NCI-H1436 (cell line): Measurements from ENCODE around the gene PAK5.

Experiments
- DNase-seq: peaks from one replicate; lab custom pipeline; 2025; lab: John Stamatoyannopoulos, UW

The PAK5 gene

DNA sequence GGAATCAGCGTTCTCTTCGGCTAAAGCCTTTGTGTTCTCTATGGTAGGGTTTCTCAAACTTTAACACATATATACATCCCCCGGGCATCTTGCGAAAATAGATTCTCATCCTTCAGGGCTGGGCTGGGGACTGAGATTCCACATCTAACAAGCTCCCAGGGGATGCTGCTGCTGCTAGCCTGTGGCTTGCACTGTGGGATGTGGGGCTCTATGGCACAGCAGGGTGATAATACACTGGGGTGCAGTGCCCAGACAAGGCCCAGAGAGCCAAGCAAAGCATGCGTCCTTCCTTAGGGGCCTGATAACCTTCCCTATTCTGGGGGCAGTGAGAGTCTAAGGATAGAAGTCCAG lies 222.4 kb downstream of the PAK5 start:
- no peak for DNase-seq

DNA sequence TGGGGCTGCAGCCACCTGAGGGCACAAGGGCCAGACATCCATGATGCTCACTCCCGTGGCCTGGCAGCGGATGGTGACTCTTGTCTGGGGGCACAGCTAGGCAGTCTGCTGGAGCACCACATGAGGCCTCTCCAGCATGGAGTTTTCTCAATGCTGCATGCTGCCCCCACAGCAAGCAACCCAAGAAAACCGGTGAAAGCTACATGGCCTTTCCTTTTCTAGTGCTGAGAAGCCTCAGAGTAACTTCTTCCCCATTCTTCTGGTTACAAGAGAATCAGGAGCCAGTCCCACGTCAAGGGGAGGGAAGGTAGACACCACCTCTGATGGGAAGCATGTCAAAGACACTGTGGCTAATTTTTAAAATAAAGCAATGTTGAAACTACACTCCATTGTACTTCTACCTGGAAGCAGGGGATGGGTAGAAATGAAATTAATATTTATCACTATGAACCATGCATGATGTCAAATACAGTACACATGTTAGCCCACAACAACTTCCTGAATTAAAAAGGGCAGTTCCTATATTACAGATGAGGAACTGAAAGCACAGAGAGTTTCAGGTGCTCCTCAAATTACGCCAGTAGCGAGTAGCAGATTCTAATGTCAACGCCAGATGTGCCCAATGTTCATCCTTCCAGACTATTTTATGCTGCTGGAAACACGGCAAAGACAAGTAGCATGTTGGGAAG lies 223.0 kb downstream of the PAK5 start:
- no peak for DNase-seq

DNA sequence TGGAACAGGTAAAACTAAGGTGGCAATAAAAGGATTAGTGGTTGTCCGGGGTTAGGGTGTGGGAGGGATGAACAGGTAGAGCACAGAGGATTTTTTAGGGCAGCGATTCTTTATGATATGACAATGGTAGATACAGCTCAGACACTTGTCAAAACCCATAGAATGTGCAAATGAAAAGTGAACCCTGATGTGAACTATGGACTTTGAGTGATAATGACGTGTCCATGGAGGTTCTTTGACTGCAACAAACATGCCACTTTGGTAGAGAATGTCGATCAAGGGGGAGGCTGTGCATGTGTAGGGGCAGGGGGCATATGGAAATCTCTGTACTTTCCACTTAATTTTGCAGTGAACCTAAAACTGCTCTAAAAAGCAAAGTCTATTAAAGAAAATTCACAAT lies 223.8 kb downstream of the PAK5 start:
- DNase-seq = no peak

DNA sequence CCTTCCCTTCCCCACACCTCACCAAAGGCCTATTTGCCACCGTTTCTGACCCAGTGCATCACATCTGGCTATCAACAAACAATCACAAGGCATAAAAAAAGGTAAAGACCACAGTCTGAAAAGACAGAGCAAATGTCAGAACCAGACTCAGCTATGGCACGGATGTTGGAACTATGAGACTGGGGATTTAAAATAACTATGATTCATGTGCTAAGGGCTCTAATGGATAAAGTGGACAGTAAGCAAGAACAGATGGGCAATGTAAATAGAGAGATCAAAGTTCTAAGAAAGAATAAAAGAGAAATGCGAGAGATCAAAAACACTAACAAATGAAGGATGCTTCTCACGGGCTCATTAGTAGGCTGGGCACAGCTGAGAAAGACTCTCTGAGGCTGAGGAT lies 225.0 kb downstream of the PAK5 start:
- DNase-seq = no peak

DNA sequence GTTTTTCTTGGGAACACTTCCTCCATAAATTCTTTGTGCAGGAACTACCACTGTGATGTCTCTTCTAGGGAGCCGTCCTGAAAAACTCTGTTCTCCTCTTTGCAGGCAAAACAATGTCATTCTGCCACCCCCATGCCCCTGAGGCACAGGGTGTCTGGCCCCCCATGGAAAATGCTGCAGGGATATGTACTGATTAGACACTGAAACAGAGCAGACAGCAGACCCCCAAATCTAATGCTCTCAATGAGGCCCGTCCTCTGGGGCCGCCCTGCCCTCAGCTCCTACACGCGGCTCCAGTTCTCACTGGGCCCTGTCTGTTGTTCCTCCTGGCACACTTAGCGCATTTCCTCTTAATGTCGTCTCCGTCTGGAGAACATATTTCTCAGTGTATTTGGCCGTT lies 227.0 kb downstream of the PAK5 start:
- no peak for DNase-seq

DNA sequence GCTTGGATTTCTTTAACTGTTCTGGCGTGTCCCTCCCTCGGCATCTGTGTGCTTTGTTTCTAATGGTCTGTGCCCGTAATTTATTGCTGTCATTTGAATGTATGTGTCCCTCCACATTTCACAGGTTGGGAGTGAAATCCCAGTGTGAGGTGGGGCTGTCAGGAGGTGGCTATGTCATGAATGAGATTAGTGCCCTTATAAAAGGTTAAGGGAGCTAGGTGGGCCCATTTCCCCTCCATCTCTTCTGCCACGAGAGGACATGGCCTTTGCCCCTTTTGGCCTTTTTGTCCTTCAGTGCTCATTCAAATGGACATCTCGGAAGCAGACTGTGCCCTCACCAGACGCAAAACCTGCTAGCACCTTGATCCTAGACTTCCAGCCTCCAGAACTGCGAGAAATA lies 228.2 kb downstream of the PAK5 start:
- DNase-seq = no peak

DNA sequence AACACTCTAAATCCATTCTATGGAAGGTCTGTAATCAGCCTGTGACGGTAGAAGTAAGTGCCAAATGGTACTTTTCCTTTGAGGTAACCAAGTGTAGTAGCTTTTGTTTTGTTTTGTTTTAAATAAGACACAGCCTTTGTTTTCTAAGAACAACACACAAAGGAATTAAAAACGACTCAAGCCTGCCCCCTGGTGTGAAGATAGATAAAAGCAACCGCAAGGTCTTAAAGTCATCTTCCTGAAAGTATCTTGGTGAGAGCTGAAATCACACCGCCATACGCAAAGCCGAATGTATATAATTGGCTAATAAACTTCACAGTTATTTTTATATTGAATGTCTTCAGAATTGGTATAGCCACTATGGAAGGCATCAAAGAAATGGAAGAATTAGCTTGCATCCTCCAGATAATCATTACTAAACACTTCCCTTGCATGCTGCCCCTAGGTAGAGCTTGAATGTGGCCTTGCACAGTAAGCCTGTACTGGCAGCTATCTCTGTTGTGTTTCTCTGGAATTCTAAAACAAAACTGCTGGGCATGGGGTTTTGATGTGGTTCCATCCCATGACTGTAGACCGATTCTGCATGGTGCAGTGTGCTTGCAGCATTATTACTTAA lies 228.9 kb downstream of the PAK5 start:
- DNase-seq = peak; percentile 47

DNA sequence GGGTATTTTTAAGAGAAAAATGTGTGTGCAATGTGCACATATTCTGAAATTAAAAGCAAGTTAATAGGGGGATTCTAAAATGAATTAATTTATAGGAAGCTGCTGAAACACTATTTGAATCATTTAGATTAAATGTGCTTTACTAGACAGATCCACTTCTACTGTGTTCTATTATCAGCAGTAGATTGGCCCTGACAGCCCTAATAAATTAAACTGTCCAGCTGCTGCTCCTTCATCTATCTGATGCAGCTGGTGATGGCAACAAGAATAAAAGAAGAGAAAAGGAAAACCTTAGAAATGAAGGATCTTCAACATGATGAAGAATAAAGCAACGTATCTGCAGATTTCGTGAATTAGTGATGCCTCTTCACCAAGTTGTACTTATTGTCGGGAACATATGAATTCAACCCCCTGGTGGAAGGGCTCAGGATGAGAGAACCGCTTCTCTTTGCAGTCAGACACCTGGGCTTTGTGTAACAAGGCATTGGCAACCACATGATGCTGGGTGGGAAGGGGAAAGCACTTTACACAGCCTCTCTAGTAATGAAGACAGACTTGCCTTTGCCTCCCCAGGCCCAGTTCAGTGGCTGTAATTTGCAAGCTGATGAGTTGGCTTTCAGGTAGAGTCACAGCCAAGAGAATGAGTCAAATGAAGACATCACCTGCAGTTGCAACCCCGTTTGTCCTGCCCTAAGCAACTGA lies 230.1 kb downstream of the PAK5 start:
- DNase-seq = no peak

DNA sequence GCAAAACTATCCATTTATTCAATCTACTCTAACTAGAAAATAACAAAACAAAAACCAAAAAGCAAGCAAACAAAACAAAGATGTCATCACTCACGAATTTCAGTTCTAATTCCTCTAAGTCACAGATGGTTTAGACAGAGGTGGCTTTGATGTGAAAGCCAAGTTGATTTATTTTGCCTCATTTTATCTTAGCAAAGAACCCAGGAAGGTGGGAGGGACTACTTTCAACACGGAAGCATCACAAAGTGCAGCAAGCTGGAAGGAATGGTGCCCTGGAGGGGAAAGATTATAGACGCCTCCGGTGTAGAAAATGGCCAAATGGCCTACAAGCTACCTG lies 236.1 kb downstream of the PAK5 start:
- DNase-seq = no peak

DNA sequence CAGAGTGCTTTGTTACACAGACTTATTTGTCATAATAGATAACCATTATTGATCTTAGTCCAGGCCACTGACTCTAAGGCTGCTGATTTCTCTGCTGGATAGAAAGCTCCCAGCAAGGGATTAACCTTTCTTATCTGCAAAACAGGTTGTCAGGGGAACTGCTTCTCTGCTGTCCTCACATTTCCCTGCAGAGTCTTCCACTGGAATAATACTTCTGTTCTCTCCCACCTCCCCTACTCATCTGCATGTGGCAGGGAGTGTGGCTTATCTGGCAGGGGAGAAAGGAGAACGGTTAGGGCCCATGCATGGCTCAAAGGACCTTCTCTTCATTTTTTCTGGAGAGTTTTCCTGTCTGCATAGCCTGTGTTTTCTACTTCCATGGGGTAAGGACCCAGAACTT lies 238.3 kb downstream of the PAK5 start:
- DNase-seq = no peak

DNA sequence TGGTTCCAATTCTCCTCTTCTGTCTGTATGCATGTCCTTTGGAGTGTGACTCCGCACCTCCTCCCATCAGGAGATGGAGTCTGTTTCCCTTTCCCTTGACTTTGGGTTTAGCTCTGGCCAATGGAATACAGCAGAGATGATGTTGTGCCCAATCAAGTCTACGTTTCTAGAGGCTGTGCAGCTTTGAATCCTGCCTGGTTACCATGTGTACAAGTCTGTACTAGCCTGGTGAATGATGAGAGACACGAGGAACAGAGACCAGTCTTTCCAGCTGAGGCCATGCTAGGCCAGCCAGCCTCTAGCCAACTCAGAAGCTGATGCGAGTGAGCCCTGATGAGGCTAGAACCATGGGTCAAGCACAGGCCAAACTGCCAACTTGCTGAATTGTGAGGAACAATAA lies 241.3 kb downstream of the PAK5 start:
- DNase-seq = no peak

DNA sequence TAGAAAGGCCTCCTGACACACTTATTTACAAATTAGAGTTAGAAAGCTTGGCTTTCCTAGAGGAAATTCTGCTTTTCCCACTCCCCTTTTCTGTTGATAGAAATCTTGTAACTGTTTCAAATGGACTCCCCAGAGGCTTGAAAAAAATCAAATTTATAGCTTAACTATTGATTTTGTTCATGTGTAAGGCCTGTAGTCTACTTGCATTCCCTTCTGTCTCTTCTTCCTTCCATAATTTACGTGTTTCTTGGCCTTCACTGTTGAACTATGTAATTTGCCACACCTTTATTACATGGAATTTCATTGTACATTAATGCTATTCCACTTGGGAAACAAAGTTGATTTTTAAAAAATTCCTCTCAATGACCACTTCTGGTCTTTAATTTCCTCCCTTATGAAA lies 243.1 kb downstream of the PAK5 start:
- DNase-seq = no peak

DNA sequence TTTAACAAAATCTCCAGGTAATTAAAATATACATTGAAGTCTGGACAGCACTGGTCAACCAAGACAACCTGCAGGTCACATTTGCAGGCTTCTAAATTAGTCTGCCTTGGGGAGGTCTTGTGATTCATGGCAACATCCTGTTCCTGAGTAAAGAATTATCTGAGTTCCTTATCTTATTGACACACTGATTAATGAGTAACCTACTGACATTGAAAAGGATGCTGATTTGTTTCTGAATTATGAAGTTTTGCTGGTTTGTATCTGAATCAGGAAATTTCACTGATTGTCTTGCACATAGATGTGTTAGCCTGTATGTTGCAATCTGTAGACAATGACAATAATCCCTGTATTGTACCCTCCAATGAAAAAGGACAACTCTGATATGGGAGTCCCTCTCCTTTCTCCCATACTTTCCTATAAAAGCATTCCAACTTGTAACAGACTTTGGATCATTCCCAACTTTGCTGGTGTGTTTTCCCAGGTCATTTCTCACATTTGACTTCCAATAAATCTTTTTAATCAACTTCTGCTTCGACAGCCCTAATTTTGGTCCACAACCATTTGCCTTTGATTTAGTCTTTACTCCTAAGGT lies 244.5 kb downstream of the PAK5 start:
- no peak for DNase-seq

DNA sequence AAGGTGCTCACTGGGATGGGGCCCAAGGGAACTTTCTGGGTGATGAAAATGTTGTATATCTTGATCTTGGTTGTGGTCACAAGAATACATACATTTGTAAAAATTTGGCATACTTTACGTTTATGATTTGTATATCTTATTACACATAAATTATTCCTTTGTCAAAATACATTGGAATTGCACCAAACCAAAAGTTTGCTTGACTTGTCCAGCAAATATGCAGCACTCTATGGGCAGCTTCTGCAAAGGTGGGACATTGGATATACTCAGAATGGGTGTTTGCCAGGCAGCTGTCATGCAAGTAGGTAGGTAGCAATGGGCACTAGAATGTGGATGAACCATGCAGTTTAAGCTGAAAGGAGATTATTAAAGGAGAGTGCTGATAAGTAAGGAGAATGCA lies 246.5 kb downstream of the PAK5 start:
- DNase-seq = no peak

DNA sequence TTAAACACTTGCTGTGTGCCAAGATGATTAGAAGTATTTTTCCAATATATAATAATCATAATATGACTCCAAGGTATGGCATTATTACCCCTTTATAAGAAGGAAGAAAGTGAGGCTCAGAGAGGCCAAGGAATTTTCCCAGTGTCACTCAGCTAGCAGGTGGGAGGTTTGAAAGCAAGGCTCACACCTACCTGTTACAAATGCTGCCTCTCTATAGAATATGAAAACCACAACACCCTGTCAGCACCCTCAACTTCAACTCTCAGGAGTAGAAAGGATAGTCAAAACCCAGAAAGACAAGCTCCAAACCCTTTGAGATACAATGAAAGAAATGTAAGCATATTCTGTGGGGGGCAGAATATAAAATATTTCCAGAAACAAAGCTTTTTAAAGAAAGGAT lies 247.8 kb downstream of the PAK5 start:
- DNase-seq = no peak

DNA sequence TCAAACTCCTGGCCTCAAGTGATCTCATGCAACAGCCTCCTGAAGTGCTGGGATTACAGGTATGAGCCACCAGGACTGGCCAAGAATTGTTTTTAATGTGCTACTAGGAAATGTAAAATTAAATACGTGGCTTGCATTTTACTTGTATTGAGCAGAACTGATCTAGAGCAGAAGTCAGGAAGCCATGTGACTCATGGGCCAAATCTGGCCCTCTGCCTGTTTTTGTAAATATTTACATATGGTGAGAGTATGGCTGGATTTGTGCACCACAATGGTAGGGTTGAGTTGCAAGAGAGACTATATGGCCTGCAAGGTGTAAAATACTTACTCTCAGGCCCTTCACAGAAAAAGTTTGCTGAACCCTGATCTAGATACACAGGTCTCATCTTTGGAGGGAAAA lies 248.7 kb downstream of the PAK5 start:
- DNase-seq = no peak

DNA sequence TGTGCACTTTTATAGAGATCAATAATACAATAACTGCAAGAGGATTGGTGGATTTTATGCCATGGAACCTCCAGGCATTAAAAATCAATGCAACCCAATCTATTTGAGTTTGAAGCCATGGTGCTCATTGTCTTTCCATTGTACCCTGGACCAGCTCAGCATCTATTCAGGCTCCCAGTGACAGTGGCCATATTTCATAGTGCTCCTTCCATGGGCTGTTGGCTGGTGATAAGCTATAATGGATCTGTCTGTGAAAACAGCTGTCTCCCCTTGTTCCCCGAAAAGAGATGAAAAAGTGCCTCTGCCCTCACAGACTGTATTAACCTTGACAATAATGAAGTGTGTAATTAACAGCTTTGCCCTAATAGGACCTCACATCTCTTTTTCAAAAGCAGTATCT lies 250.2 kb downstream of the PAK5 start:
- DNase-seq = no peak

DNA sequence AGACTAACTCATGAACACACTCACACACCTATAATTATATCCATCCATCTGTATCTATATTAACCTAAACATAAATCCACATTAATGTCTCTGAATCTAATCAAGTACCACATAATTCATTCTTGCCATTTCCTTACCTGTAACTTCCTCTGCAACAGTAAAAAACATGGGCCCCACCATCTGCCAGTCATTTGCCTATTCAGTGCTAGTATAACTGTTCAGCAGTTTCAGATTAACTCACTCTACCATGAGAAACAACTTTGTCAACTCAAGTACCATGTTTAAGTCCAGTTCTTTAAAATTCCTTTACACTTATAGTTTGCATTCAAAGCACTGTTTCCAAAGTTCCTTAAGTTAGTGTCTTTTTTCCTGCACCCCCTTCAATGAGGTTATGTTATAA lies 255.7 kb downstream of the PAK5 start:
- DNase-seq = no peak

DNA sequence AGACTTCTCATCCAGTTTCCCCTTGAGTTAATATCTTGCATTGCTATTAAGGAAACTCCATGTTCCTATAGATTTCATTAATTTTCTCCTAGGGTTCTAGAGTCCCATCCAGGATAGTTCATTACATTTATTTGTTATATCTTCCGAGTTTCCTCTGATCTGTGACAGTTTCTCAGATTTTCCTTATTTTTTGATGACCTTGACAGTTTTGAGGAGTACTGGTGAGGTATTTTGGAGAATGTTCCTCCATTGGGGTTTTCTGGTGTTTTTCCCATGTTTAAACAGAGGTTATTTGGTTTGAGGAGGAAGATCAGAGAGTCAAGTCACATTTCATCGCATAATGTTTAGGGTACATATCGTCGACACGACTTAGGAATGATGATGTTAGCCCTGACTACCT lies 256.7 kb downstream of the PAK5 start:
- no peak for DNase-seq

DNA sequence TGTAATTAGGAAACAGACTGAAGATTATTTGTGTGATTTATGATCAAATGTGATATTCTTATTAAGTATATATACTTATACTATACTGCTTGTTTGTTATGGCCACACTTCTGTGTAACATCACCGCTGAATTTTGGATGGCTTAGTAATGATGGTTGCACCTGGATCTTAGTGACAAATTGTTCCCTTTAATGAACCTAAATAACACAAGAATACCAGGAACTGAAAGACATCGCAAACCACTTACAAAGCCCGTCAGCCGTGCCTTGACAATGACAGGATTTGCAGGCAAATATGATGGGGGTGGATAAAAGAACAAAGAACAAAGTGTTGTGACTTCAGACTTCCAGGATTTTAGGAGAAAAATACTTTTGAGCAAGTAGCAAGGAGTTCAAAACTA lies 257.4 kb downstream of the PAK5 start:
- DNase-seq = no peak

DNA sequence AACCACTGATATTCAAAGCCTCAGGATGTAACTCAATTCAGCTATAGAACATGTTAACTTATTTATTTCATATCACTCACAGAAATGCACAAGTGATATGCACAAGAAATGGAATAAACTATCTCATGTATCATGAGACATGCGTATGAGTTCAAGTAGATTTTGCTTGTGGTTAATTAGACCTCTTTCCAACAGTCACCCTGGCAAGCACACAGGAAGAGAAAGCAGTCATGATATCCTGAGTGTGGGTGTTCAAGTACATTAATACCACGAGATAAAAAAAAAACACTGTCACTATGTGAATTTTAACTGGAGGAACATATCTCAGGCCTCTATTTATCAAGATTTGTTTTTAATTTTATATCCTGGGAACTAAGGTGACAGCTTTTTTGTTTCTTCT lies 260.3 kb downstream of the PAK5 start:
- DNase-seq = no peak

DNA sequence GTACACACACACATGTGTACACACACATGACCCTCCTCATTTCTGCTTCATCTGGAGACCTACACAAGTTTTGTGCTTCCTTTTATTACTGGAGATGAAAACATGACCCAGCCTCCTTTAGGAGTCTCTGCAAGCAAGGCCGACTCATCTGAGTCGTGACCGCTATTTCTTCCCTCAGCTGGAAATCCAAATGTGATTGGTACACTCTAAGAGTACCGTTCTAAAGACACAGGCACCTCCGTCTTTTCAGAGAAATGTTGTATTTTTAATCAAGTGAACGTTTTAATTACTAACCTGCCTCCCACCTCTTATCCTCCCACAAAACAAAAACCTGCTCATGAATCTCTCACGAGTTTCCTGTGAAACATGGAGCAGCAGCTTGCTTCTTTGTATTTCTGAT lies 261.5 kb downstream of the PAK5 start:
- DNase-seq = no peak

DNA sequence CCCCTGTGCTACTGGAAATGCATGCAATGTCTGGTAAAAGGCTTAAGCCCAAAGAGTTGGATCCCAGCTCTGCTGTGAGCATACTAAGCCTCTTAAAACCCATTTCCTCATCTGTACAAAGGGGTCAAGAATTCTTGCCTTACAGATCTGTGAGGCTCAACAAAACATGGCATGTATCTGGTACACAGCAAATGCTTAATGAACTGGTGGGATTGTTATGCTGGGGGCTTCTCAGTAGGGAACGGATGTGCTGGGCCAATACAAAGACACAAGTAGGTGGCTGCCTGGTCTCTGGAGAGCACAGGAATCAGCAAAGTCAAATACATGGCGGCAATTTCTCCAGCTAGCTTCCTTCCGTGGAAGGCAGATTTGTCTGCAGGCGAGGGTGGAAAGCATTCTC lies 262.2 kb downstream of the PAK5 start:
- no peak for DNase-seq

DNA sequence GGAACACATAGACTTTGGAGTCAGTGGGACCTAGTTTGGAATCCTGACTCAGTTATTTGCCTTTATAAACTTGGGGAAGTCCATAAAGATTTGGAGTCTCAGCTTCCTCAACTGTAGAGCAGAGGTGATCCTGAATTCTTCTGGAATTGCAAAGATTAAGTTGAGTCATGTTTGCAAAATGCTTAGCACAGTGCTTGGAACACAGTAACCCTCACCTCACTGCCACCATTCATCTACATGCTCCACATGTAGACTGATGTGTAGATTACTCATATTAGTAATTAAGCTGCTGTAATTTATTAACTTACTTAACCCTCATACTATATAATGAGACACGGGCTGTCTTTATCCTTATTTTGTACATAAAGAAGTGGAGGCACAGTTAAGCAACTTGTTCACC lies 263.0 kb downstream of the PAK5 start:
- DNase-seq = no peak
